GM21447 (cell line): ENCODE data around the gene ME3.
"Not testable (repeated sequence)": the region's sequence is repeated elsewhere in the genome, so short reads cannot be mapped to it uniquely, and the experiment has no call there.

Experiments
- ATAC-seq: cut with Tn5 transposase; IDR thresholded peaks from one replicate; pipeline ENCODE4 v1.9.1; 2021; ENCODE audit not compliant: unreplicated experiment

ME3 gene

DNA sequence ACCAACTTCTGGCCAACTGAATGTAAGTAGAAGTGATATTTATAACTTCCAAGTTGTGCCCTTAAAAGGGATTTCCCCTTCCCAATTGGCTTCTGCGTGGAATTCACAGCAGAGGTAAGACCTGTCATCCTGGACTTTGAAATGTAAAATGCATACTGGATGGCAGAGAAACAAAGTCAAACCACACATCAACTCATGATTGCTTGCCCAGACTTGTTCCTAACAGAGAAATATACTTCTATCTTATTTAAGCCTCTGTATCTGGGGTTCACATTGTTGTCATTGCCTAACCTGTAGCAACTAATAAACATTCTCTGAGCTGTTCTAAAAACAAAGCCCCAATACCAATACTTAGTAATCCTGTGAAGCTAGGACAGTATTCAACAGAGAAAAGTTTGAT, 6.2 kb downstream of the ME3 start:
- ATAC-seq: no peak

DNA sequence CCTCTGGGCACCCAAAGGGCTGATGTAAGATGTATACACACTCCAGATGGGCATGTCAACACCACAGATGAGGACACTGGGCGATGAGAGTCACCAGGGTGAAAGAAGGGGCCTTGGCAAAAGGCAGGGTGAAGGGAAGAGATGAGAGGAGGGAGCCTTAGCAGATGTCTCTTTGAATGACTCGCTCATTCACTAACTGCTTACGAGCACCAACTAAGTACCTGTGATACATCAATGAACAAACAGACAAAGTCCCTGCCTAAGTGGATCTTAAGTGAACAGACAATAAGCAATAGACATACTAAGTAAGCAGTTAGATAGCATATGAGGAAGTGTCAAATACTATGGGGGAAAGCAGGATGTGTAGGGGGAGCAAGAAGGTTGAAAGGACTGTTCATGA, 7.5 kb downstream of the ME3 start:
- ATAC-seq: no peak

DNA sequence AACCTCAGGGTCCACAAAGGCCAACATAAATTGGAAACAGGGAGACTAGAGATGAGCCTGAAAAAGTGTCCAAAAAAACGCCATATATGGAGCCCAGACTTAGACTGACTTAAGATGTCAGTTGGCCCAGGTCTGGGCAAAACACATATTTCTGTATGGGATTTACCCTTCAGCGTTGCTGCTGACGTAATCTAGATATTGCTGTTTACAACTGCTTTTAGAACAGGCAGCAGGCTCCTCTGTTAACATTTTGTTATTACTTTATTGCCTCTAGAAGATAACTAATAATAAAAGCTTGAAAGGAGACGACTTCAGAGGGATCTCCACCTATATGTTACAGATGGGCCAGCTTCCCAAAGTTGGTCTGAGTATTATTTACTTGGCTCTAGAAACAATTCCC, 8.7 kb downstream of the ME3 start:
- ATAC-seq: no peak

DNA sequence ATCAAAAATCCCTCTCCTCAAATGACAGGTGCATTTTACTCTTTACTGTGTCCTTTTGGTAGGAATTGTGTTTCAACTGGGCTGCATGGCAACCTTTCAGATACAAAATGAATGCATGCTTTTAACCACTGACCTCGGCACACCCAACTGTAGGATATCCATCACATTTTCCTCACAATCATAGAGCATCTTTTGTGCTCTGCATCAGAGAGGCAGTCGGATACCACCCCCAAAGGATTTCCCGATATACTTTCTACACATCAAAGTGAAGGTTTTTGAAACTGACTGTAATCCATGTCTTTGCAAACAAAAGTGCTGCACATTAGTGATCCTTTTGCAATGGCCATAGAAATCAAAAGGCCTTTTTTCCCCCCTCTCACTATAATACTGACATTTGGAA, 9.1 kb downstream of the ME3 start:
- no peak for ATAC-seq

DNA sequence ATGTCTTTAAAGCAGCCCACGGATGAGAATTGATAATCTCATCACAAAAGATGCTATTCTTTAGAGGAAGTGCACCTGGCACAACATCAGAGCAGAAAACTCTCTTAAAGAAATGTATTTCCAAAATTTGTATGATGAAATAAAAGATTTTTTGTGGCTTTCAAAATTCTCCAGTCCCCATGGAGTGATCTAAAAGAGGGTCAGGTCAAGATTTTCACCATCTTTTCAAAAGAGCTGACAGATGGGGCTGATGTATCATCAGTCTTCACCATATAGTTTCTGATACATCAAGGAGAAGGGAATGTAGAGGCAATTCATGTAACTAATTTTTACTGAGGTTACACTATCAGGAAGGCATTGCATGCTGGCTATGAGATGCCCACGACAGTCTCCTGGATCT, 11.7 kb downstream of the ME3 start:
- no peak for ATAC-seq

DNA sequence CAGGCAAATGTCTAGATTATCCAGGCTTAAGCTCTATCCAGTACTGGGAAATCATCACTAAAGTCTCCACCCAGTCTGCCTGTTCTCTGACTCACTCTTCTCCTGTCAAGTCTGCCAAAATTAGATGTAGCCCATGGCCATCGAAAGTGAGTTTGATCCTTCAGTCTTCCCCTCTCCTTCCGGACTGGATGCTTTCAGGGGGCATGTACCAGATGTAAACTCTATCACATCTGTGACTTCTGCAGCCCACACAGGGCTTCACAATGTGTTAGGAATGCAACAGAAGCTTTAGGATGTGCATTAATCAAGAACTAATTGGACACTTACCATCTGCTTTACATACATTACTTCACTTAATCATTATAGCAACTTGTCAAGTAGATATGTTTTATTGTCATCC, 12.3 kb downstream of the ME3 start:
- ATAC-seq: no peak

DNA sequence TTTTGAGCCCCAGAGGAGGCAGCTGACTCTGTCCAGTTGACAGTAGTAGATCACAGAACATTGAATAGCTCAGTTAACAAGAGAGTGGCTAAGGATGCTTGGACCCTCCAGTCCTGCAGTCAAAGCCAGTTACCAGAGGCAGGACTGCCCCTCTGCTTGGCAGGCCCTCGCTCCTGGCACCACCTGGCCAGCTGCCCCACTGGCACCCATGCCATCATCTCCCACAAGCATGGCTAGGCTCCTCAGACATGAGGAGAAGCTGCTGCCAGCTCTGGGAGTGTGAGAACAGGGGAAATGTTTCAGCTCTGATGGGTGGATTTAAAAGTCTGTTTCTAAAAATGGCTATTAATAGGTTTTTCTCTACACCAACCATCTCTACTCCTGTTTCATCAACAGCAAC, 13.9 kb downstream of the ME3 start:
- no peak for ATAC-seq

DNA sequence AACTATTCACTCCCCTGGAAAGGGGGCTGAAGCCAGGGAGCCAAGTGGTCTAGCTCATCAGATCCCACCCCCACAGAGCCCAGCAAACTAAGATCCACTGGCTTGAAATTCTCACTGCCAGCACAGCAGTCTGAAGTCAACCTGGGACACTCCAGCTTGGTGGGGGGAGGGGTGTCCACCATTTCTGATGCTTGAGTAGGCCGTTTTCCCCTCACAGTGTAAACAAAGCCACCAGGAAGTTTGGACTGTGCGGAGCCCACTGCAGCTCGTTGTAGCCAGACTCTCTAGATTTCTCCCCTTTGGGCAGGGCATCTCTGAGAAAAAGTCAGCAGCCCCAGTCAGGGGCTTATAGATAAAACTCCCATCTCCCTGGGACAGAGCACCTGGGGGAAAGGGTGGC, 27.2 kb downstream of the ME3 start:
- ATAC-seq: not testable (repeated sequence)

DNA sequence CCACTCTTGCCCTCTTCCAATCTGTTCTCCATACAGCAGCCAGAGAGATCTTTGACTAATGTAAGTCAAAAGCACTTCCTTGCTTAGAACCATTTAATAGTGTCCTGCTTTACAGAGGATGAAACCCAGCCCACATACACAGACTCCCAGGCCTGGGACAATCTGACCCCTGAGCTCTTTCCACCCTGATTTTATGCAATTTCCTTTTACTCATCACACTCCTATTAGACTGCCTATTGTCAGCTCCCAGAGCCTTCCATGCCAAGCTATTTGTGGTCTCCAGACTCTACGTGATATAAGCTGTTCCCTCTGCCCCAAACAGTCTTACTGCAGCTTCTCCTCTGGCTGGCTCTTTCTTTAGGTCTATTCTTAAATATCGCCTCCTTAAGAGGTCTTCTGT, 28.1 kb downstream of the ME3 start:
- no peak for ATAC-seq

DNA sequence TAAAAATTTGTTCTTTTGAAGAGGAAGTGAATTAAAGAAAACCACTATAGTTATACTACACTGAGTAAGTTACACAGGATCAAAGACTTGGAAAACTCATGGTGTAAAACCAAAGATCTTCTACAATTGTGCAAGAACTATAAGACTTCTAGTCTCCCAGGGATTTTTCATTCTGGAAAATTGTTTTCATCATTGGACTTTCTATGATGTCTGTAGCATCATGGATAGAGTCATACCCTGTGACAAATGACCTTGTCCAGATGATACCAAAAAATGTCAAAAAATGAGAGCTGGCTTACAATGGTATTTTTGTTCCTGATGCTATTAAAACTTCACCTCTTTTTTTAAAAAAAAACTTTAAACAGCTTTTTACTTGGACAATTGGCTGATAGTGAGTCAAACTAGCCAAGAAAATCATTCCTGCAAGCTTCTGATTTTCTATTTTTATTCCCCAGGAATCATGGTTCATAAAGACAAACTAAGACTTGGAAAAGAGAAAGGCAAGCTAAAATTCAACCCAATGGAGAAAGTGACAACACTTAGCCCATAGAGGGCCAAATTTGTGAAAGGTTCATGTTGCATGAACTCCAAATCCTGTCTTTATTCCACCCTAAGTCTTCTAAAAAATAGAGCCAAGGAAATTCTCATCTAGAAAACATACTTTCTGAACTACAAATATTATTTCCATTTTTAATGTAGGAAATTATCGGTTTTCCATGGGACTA, 30.7 kb downstream of the ME3 start:
- ATAC-seq: no peak

DNA sequence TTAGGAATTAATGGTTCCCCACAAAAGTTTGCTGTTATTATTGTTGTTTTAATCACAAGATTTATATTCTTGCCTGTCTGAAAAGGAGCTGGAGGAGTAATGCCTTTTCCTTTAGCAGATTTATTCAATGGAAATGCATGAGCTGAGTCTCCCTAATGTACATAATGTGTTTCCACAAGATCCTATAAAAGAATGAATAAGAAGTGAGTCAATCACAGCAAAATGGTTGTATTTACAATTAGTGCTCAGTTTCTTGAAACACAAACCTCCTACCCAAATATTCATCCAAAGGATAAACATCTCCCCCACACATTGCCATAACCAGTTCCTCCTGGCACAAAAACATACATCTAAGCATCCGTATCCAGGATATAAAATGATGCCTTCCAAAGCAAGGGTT, 33.3 kb downstream of the ME3 start:
- no peak for ATAC-seq

DNA sequence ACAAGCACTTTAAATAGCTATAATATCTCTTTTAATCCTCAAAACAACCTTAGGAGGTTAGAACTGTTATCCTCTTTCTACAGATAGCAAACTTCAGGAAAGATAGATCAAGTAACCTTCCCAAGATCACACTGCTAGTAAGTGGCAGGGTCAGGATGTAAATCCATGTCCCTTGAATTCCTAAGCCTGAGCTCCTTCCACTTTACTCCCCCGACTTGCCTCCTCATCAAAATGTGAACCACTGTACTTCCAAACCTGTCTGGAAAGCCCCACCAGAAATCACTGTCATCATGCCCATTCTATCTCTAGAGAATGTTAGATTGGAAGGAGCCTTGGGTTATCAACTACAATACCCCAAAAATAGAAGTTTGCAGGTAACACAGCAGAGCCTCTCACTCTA, 33.7 kb downstream of the ME3 start:
- no peak for ATAC-seq

DNA sequence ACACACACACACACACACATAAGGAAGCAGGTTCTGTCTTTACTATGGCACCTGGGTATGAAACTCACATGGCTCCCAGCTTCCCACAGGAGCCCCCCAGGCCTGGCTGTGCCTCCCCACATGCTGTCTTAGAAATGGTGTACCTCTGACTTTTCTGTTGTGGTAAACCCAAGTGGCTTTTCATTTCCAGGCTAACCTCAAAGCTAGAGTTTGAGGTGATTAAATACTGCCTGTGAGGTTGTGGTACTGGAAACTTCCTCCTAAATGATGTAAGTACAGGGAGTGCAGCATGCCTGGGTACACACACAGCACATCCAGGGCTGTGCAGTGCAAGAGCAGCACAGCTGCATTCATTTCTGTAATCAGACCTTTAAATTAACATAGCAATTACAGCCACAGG, 34.4 kb downstream of the ME3 start:
- no peak for ATAC-seq

DNA sequence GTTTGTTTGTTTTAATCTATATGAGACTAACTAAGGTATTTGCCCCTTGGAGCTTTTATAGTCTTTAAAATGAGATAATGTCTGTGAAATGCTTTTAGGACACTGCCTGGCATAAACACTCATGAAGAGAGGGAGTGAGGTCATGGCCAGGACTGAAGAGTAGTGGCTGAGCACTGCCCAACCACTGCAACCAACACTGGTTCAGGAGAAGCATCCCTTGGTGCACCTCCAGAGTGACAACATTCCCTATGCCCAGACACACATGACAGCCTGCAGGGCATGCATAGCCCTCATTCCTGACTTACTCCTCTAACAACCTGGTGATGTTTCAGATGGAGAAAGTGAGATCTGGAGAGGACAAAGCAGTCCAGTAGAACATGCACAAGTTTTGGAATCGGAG, 36.1 kb downstream of the ME3 start:
- no peak for ATAC-seq

DNA sequence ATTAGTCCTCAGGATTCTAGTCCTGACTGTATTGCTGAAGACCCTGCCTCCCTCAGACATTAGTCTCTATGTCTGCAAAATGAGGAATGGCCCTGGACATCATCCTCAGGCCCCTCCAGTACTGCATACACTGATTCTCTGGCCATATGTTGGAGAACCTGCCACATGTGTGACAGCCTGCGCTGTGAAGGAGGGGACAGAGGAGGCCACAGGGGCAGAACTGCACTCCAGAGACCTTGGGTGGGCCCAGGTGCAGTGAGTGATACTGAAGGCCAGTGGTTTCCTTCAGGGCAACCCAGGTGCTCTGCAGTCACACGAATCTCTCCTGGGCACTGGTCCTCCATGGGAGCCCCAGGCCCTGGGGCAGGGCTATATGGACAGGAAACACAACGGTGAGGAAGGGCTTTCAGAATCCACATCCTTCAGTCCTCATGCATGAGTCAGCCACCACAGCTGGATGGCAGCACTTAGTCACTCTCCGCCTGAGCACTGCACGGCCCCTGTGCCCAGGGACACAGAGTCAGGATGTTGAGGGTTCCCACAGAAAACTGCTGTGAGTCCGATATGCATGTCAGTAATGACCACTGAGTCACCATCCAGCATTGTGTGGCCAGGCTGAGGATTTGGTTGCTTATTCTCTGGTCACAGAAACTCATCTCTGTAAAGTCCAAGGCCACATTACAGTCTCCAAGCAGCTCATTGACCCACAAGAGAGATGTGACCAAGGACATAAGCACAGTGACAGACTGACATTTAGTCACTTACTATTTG, 39.7 kb downstream of the ME3 start:
- peak; percentile 67 for ATAC-seq

DNA sequence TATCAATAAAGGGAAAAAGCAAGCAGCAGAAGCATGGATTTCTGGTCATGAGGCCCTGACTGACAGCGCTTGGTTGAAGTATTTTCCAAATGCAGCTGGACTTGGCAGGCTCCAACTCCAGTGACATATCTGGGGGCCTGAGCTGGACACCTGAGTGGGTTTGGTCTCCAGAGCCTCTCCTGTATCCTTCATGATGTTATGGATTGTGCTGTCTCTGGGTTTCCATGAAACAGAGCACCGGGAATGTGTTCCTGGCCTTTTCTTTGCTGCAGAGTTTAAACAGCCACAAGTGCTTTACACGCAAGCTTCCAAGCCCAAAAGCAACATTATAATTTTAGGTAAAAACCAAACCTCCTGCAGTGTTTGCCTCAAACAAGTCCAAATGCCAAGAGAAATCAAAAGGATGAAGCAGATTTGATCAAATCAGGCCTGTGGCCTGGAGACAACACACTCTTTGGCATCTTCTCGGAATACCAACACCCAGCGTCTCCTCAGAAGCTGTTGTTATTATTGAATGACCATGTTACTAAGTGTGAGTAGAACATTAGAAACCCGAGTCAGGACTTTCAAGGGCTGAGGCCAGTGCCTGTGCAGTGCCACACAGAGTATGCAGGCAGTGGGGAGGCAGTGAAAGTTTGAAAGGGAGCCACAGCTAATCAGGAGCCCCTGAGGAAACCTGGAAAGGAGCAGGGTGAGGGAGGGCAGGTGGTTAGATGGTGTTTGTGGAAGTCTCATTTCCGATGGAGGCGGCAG, 42.0 kb downstream of the ME3 start:
- no peak for ATAC-seq

DNA sequence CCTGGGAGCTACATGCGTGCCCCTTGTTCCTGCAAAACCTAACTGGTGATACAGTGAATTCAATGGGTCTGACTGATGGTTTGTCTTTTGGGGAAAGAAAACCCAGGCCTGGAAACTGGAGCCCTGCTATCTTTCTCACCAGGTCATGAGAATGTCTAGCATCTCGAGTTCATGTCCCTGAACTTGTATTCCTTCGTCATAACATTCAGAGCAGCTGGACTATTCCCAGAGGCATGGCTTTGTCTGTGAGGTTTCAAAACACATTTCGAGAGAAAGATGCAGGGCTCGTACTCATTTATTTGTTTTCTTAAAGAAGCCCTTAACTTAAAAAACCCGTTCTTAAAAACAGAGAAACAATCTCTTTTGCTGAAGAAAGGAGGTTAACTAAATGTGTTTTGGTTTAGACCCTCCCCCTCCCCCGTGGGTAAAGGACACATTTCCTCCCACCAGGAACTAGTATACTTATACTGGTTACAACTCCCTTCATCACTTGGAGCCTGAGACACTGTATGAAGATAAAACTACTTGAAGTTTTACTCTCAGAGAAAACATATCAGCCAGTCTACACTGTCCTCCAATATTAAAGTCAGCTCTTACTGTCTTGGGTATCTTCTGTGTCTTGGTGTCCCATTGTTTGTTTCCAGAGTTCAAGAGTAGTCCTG, 43.2 kb downstream of the ME3 start:
- ATAC-seq: no peak

DNA sequence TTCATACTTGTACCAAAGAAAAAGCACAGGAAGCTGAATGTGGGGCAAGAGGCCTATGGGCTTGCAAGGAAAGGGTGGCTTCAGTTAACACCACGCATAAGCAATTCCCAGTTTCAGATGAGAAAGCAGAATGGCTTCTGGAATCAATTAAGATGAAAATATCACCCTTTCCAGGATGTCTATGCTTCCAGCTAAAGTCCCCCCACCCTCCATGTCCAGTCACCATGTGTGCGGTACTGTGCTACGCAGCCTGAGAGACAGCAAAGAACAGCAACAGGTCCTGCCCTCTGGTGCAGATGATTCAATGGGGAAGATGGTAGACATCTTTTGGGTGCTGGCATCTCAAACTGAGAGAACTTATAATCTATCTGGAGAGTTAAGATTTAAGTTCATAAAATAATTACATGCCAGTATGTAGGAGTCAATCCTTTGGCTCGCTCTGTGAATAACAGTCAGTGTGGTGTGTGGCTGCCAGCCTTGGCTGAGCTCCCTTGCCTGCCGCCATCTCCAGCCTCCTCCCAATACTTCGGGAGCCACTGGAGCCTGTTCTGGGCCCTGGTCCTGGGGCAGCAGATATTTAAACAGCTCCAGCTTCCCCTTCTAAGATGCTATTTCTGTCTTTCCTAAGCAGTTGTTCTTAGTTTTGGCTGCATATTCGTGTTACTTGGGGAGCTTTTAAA, 44.5 kb downstream of the ME3 start:
- no peak for ATAC-seq

DNA sequence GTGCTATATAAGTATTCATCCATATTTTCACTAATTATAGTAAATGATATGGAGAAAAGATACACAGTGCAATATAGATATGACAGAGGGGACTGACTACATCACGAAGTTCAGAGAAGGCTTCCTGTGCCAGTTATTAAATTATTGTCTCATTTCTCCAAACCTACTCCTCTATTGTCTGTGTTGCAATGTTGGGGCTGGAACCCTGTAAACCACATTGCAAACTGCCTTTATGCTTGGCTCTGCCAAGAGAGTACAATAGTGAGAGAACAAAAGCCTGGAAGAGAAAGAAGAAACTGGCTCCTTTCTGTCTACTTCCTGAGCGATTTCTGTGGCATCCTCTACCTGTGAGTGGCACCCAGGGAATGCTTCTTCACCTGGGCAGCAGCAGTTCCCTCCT, 46.4 kb downstream of the ME3 start:
- ATAC-seq: no peak

DNA sequence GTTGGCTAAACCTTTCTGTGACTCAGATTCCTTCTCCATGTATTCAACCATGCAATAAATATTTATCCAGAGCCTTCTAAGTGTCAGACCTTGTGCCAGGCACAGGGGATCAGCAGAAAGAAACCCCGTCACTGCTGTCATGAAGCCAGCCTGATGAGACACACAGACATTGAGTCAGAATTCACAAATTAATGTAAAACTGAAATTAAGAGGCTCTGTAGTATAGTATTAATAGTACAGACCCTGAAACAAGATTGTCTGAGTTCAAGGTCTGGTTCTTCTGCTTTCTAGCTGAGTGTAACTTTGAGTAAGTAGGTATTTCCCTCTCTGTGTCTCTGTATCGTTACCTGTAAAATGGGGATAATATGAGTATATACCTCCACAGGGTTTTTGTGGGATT, 46.9 kb downstream of the ME3 start:
- no peak for ATAC-seq

DNA sequence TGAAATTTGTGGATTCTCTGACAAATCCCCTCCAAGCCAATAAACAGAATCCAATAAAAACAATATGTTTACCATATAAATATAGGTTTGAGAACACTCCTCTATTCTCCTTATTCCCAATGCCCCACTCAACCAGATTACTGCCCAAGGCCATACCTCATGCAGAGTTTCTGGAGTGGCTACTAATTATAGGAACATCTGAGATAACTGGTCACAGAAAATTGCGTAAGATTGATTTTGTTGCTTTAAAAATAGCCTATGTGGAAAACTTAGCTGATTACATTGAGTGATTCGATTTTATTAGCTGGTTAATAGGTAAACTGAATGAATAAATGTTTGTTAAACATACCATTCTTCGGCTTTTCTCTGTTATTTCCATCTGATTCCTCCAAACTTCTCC, 48.0 kb downstream of the ME3 start:
- ATAC-seq: no peak
